Stimulated activated CD4-positive, alpha-beta T cell treated with anti-CD3 and anti-CD28 coated beads, Interleukin-4, amount 100 ng/mL, for 1 hour (primary cell): Measurements from ENCODE around the gene OSBPL1A.
"Not testable (repeated sequence)": the region's sequence is repeated elsewhere in the genome, so short reads cannot be mapped to it uniquely, and the experiment has no call there.

Source experiments
- DNase-seq: peaks from one replicate; pipeline ENCODE4 v3.0.0-alpha.2; 2020

The OSBPL1A gene

GRCh38 chr18:24177499-24178133, 220.0 kb downstream of the OSBPL1A start:
- no peak for DNase-seq

GRCh38 chr18:24176727-24177416, 220.8 kb downstream of the OSBPL1A start:
- peak; percentile 33 for DNase-seq

DNA sequence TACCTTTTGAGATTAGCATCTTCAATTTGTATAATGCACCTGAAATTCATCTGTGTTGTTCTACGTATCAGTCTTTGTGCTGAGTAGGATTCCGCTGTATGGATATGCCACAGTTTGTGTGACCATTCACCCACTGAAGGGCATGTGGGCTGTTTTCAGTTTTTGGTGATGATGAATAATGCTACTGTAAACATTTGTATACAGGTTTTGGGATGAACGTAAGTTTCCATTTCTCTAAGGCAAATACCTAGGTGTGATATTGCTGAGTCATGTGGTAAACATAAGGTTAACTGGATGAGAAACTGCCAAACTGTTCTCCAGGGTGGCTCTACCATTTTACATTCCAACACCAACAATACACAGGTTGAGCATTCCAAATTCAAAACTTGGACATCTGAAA, 223.6 kb downstream of the OSBPL1A start:
- DNase-seq, result no peak

GRCh38 chr18:24170360-24170759, 227.3 kb downstream of the OSBPL1A start:
- no peak for DNase-seq

- DNase-seq, result no peak
Observed at GRCh38 chr18:24168496-24168895, 229.1 kb downstream of the OSBPL1A start.

- no peak for DNase-seq
Observed at GRCh38 chr18:24161304-24161703, 236.3 kb downstream of the OSBPL1A start.

DNA sequence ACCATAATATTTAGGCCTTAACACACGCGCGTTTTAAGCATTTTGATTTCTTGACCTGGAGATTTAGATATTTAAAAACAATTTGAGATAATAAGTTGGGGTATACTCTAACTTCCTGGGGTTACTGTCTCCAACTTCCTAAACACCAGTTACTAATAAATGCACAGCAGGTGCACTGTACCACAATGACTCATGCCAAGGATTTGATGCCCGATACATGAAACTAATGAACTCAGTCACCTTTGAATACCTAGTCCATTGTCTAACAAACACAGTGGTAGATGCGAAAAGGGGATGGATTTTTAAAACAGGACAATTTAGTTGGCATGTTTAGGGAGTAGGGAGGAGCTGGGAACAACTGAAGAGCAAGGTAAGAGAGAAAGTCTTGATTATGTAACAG, 237.5 kb downstream of the OSBPL1A start:
- DNase-seq, result no peak

DNA sequence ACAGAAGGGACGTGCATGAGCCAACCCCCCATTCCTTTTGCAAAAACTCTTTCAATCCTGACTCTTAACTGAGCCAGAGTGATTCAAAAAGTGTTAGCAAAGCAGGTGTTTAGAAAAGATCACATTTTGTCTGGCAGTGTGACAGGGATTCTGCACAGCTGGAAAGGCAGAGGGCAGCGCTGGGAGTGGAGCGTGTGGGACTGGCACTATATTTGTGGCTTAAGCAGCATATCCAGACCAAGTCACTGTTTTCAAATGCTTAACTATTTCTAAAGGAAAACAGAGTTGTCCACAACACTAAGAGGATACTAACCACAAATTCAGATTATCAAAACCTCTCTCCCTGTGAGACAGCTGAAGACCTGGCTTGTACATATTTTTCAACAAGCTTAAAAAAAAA, 239.8 kb downstream of the OSBPL1A start:
- no peak for DNase-seq

DNA sequence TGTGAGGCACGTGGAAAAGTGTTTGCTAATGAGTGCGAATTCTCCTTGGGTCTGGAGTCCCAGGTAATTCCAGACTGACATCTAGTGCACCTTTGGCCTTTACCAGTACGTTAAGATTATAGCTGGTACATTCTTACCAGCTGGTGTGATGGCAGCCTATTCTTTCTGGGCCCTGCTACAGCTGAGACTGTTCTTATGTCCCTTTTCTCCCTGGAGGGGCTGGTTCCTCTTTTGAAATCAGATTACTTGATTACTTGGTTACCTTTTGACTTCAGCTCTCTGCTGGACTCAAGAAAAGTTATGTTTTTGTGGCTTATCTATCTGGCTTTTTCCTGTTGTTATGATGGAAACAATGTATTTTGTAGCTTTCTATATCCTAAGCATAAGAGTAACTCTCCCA, 244.2 kb downstream of the OSBPL1A start:
- DNase-seq, result no peak

DNA sequence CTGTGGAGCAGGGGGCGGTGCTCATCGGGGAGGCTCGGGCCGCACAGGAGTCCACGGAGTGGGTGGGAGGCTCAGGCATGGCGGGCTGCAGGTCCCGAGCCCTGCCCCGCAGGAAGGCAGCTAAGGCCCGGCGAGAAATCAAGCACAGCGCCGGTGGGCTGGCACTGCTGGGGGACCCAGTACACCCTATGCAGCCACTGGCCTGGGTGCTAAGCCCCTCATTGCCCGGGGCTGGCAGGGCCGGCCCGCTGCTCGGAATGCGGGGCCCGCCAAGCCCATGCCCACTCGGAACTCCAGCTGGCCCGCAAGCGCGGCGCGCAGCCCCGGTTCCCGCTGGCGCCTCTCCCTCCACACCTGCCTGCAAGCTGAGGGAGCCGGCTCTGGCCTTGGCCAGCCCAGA, 248.0 kb downstream of the OSBPL1A start:
- DNase-seq, result not testable (repeated sequence)

- no peak for DNase-seq
Observed at GRCh38 chr18:24142376-24142775, 255.2 kb downstream of the OSBPL1A start.

DNA sequence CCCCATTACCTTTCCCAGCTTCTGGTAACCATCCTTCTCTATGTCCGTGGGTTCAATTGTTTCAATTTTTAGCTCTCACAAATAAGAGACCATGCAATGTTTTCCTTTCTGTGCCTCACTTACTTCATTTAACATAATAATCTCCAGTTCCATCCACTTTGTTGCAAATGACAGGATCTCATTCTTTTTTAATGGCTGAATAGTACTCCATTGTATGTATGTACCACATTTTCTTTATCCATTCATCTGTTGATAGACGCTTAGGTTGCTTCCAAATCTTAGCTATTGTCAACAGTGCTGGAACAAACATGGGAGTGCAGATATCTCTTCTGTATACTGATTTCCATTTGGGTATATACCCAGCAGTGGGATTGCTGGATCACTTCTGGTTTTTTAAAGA, 256.9 kb downstream of the OSBPL1A start:
- no peak for DNase-seq

DNA sequence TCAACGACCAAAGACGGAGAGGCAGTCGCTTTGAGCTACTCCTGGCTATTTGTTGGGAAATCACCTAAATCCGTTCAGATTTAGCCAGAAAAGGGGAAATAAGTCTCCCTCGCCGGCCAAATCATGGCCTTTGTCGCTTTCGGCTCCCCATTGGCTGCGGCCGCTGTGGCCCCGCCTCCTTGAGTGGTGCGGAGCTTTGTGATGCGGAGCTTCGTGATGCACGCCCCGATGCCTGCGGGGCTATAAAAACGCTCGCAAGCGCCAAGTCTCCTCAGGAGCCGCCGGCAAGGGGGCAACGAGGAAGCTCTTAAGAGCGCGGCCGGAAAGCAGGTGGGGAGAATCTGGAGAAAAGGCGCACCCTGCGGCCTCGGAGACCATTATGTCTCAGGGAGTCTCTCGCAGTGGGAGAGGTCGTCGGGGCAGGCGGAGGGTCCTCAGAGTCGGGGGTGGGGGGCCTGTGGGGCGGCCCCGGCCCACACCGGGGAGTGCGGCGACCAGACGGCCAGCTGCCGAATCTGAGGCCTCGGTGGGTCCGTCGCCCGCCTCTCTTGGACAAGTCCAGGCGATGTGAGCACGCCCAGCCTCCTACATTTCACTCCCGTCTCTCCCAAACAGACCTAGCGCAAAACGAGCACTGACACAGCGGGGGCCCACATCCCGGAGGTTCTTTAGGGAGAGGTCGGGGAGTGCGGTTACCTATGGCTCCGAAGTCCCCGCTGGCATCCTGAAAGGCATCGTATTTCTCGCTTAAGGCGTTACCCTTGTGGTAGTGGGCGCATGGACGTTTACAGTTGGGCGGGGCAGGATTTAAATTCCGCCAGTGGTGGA, 258.6 kb downstream of the OSBPL1A start, which contains the start of gene CABYR:
TSS of gene CABYR (plus strand) at position 274 of the 828 bp plus-strand sequence. CDS start 4,053 bp downstream, outside the sequence.
- peak; percentile 78 for DNase-seq

GRCh38 chr18:24138409-24138788, 259.2 kb downstream of the OSBPL1A start:
- DNase-seq, result no peak

GRCh38 chr18:24136967-24137373, 260.7 kb downstream of the OSBPL1A start:
- no peak for DNase-seq

DNA sequence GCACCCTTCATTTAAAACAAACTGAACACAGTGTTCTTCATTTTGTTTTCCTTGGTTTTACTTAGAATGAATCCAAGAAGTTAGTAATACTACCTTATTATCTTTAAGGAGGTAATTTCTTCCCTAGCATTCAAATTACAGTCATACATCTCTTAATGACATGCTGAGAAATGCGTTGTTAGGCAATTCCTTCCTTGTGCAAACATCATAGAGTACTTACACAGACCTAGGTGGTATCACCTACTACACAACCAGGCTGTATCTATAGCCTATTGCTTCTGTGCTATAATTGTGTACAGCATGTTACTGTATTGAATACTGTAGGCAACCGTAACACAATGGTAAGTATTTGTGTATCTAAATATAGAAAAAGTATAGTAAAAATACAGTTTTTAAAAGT, 267.1 kb downstream of the OSBPL1A start:
- no peak for DNase-seq

- no peak for DNase-seq
Observed at GRCh38 chr18:24128700-24129099, 268.9 kb downstream of the OSBPL1A start.

- DNase-seq, result no peak
Observed at GRCh38 chr18:24127735-24128134, 269.9 kb downstream of the OSBPL1A start.

GRCh38 chr18:24126155-24126961, 271.3 kb downstream of the OSBPL1A start:
- no peak for DNase-seq

- DNase-seq, result no peak
Observed at GRCh38 chr18:24121625-24122024, 276.0 kb downstream of the OSBPL1A start.

DNA sequence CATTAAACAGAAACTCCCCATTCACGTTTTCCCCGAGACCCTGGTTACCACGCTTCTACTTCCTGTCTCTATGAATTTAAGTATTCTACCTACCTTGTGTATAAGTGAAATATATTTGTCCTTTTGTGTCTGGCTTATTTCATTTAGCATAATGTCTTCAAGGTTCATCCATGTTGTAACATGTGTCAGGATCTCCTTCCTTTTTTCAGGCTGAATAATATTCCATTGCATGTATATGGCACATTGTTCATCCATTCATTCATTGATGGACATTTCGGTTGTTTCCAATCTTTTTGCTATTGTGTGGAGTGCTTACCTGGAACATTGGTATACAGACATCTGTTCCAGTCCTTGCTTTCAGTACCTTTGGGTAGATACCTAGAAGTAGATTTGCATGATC, 276.9 kb downstream of the OSBPL1A start:
- DNase-seq, result no peak

DNA sequence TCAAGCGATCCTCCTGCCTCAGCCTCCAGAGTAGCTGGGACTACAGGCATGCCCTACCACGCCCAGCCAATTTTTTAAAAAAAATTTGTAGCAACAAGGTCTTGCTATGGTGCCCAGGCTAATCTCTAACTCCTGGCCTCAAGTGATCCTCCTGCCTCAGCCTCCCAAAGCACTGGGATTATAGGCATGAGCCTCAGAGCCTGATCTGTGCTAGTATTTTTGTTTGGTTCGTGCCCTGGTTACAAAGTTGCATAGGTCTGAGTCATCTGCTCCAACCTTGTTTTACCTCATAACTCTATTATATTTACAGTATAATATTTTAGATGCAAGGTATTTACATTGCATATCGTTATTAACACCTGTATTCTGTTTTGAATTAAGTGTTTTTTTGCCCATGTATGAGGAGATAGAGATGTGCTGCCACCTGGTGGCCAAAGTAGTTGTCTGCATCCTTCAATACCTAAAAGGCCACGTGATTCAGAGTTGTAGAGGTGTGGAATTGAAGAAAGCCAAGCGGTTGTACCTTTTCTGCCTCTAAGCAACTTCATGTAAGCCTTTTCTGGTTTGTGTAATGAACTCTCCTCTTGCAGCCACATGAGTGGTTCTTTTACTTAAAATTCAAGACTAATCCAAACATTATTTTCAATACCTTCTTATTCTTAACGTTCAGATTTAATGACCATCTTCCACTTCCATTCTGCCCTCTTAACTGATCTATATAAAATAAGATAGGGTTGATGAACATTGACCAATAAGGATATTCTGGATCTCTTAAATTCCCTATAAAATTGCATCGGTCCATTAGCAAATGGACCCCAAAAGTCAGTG, 278.7 kb downstream of the OSBPL1A start:
- peak; percentile 76 for DNase-seq
